Measurements from ENCODE around the gene FBXO31. TPM values are rescaled to one million over a fixed set of nuclear protein-coding genes. Genes with fewer than 3 reads are reported as not detected.

The FBXO31 gene, protein sequence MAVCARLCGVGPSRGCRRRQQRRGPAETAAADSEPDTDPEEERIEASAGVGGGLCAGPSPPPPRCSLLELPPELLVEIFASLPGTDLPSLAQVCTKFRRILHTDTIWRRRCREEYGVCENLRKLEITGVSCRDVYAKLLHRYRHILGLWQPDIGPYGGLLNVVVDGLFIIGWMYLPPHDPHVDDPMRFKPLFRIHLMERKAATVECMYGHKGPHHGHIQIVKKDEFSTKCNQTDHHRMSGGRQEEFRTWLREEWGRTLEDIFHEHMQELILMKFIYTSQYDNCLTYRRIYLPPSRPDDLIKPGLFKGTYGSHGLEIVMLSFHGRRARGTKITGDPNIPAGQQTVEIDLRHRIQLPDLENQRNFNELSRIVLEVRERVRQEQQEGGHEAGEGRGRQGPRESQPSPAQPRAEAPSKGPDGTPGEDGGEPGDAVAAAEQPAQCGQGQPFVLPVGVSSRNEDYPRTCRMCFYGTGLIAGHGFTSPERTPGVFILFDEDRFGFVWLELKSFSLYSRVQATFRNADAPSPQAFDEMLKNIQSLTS
- total RNA-seq = 37.1 and 38.9 TPM in 2 replicates

DNA sequence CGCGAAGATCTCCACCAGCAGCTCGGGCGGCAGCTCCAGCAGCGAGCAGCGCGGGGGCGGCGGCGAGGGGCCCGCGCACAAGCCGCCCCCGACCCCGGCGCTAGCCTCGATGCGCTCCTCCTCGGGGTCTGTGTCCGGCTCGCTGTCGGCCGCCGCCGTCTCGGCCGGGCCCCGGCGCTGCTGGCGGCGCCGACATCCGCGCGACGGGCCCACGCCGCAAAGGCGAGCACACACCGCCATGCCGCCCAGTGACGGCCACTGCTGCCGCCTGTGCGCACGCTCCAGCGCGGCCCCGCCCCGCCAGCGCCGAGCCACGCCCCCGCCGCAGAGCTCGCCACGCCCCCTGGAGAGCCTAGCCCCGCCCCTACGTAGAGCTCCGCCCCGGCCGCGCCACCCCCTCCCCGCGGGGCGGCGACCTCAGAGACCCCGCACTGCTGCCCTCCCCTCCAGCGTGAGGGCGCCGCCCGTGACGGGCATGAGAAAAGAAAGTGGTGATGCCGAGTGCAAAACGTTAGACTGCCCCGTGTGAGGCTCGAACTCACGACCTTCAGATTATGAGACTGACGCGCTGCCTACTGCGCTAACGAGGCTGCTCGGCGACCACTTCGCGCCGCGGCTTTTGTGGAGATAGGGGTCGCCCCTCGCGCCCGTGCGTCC, at the start of gene FBXO31:
Gene FBXO31, minus strand, starts transcription at position 272 of the 657 bp plus-strand sequence. Its CDS starts 32 bp downstream, at position 240.
- H3K36me3 Mint-ChIP-seq (ENCODE audit: low read depth) = peaks cover 14% of the 10 kb centered on the region
- H3K4me3 Mint-ChIP-seq = peak within 1 kb of the TSS; percentile 94
- intact Hi-C loops (cut with micrococcal nuclease) = loop anchor here (1.0 to 10.0 kb wide), 3 partner anchors 9 to 491 kb away; partner anchors contain the start of genes C16orf95 and MAP1LC3B
- peaks cover 2% of the 10 kb centered on the region for H3K27me3 Mint-ChIP-seq
- peak within 1 kb of the TSS; percentile 96 for H3K27ac Mint-ChIP-seq
- H3K9me3 Mint-ChIP-seq = no peaks in the 10 kb centered on the region
- H3K4me1 Mint-ChIP-seq = peaks cover 51% of the 10 kb centered on the region
- DNase-seq = peak; percentile 97

DNA sequence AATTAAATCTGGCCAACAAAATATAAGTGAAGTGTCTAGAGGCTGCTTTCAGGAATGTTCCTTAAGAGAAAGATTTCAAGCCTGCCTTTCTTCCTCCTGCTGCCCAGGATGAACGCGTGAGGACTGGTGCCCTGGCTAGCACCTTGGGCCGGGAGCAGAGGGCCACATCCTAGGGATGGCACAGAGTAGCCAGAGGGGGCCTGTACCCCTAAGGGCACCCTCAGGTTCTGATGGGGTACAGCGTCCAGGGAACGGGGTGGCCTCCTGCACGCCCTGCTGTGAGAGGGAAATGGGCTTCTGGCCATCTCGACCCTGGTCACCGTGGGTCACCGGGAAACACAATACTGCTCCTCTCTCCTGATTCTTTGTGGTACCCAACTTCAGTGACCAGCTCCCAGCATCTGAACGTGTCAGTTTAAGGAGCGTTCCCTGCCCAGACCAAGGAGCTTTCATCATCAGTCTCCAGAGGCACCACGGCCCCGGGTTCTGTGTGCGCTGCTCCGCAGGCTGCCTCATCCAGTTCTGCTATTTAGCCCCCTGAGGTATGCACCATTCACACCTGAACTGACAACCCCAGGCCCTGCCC, 48.8 kb upstream of the FBXO31 start:
- H3K36me3 Mint-ChIP-seq (ENCODE audit: low read depth) = no peaks in the 10 kb centered on the region
- peaks cover 12% of the 10 kb centered on the region for H3K4me1 Mint-ChIP-seq
- H3K27ac Mint-ChIP-seq = no peak overlapping the region
- H3K9me3 Mint-ChIP-seq = no peaks in the 10 kb centered on the region
- no peak overlapping the region for H3K4me3 Mint-ChIP-seq
- no peak for DNase-seq
- H3K27me3 Mint-ChIP-seq = no peaks in the 10 kb centered on the region
- intact Hi-C loops (cut with micrococcal nuclease) = no loop called here

DNA sequence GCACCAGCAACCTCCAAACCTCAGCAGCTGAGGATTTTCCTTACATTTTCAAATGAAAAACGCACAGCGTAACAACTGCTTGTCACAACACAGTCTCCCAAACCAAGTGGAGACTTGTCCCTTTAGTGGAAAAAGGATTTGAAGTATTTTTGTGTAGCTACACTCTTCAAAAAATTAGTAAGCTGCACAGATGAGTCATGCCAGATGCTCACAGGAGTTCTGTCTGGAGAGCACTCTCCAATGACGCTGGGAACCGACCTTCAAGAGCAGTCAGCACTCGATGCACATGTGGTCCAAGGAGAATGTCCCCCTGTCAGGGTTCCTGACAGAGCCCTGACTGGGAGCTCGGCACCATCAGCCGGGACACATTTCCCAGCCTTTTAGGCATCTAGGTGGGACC, 48.4 kb upstream of the FBXO31 start:
- Mint-ChIP-seq H3K27me3 (no peaks in the 10 kb centered on the region), H3K4me3 (no peak overlapping the region), H3K27ac (no peak overlapping the region), H3K36me3 (ENCODE audit: low read depth) (no peaks in the 10 kb centered on the region), H3K9me3 (no peaks in the 10 kb centered on the region), H3K4me1 (peaks cover 11% of the 10 kb centered on the region)
- no peak for DNase-seq
- intact Hi-C loops (cut with micrococcal nuclease) = no loop called here

DNA sequence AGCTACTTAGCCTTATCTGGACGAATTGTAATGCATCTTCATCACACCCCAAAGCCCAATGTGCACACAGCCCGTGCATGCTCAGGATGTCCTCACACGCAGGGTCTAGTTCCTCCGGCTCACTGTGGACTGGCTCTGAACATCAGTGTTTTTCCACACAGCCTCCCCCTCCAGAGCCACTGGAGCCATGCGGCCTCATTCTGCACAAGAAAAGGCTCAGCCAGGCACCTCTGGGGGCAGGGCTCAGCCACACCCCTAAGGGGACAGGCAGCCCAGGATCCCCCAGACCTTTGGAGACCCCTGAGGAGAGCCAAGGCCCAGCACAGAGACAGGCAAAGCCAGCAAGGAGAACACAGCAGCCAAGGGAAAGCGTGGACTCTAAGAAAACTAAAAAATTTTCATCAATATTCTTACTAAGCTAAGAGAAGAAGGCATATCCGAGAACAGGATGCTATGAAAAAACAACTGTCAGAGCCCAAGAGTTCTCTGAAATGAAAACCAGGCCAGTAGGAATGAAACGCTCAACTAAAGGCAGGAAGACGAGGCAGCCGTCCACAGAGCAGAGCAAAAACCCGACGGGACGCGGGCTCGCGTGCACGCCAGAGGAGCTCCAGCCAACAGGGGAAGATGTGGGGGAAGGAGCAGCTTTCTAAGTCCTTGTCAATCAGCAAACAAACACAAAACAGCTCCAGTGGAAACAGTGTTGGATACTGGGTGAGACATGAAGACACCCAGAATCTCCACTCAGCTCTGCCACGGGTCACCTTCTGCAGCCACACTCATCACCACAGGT, 43.0 kb upstream of the FBXO31 start:
- H3K9me3 Mint-ChIP-seq = no peaks in the 10 kb centered on the region
- H3K4me1 Mint-ChIP-seq = peaks cover 2% of the 10 kb centered on the region
- intact Hi-C loops (cut with micrococcal nuclease) = no loop called here
- H3K27ac Mint-ChIP-seq = no peak overlapping the region
- no peak for DNase-seq
- H3K36me3 Mint-ChIP-seq (ENCODE audit: low read depth) = peaks cover 2% of the 10 kb centered on the region
- H3K4me3 Mint-ChIP-seq = no peak overlapping the region
- H3K27me3 Mint-ChIP-seq = no peaks in the 10 kb centered on the region

DNA sequence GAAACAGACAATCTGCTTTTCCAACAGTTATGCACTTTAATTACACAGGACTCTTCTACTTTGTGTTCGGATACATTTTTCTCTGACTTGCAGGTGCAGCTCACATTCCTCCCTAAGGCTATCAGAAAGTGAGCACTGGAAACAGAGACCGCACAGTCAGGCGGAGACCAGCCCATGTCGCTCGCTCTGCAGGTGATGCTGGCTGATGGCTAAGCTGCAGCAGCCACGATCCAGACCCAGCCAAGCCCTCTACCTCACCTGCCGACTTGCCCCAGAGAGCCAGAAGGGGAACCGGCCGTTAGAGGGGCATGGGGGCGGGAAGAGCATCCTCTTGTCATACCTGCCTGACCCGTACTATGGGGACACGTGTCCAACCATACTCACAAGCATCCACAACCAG, 42.4 kb upstream of the FBXO31 start:
- Mint-ChIP-seq H3K4me3 (no peak overlapping the region), H3K27me3 (no peaks in the 10 kb centered on the region), H3K27ac (no peak overlapping the region), H3K9me3 (no peaks in the 10 kb centered on the region), H3K4me1 (peaks cover 2% of the 10 kb centered on the region), H3K36me3 (ENCODE audit: low read depth) (peaks cover 2% of the 10 kb centered on the region)
- intact Hi-C loops (cut with micrococcal nuclease) = no loop called here
- no peak for DNase-seq

DNA sequence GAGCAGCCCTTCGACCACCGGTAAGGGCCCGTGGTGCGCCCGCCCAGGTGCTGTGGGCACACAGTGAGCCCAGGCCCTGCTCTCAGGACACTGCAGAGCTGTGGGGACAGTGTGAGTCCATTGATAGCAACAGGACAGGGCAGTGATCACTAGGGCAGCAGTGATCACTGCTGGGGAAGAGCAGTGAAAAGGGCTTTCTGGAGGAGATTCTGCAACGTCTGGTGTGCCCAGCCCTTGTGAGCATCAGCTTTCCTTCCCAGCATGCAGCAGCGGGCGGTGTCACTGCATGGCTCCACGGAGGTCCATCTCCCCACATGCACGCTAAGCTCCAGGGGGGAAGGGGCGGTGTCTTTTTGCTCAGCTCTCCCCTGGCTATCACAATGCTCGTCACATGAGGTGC, 40.7 kb upstream of the FBXO31 start:
- intact Hi-C loops (cut with micrococcal nuclease) = no loop called here
- Mint-ChIP-seq H3K27me3 (no peaks in the 10 kb centered on the region), H3K4me1 (peaks cover 2% of the 10 kb centered on the region), H3K27ac (no peak overlapping the region), H3K36me3 (ENCODE audit: low read depth) (peaks cover 2% of the 10 kb centered on the region), H3K9me3 (no peaks in the 10 kb centered on the region), H3K4me3 (no peak overlapping the region)
- DNase-seq = no peak

DNA sequence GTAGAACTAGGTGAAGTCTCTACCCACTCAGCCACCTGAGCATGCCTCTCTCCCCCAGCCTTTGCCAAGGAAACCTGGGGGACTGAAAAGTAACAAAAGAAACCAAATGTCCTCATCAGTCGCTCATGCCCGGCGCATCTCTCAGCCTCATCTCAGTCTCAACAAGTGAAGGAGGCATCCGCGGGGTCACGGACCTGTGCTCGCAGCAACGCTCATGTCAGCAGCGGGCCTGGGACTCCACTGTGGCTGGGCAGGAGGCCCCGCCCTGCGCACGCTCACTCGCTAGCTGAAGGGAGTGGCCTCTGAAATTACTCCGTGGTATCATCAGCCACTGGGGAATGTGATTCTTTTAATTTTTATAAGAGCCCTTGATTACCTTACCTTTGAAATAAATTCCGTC, 39.9 kb upstream of the FBXO31 start:
- no peaks in the 10 kb centered on the region for H3K9me3 Mint-ChIP-seq
- H3K4me1 Mint-ChIP-seq = peaks cover 2% of the 10 kb centered on the region
- no peak overlapping the region for H3K4me3 Mint-ChIP-seq
- H3K27ac Mint-ChIP-seq = no peak overlapping the region
- intact Hi-C loops (cut with micrococcal nuclease) = no loop called here
- H3K36me3 Mint-ChIP-seq (ENCODE audit: low read depth) = peaks cover 2% of the 10 kb centered on the region
- H3K27me3 Mint-ChIP-seq = no peaks in the 10 kb centered on the region
- DNase-seq = no peak

DNA sequence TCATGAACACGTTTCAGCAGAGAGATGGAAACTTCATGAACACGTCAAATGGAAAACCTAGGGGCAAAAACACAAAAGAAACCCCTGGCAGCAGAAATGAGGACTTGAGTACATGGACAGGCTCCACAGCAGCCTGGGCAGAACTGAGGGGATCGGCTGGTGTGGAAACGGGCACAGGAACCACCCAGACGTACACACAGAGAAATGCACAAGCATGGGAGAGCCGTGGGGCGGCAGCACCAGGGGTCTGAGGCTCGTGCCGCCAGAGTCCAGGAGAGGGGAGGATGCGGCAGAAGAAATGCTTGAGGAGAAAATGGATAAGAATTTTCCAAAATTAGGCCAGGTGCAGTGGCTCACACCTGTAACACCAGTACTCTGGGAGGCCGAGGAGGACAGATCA, 38.5 kb upstream of the FBXO31 start:
- Mint-ChIP-seq H3K4me1 (peaks cover 2% of the 10 kb centered on the region), H3K27me3 (no peaks in the 10 kb centered on the region), H3K9me3 (no peaks in the 10 kb centered on the region), H3K4me3 (no peak overlapping the region), H3K36me3 (ENCODE audit: low read depth) (peaks cover 2% of the 10 kb centered on the region), H3K27ac (no peak overlapping the region)
- DNase-seq = no peak
- intact Hi-C loops (cut with micrococcal nuclease) = no loop called here

DNA sequence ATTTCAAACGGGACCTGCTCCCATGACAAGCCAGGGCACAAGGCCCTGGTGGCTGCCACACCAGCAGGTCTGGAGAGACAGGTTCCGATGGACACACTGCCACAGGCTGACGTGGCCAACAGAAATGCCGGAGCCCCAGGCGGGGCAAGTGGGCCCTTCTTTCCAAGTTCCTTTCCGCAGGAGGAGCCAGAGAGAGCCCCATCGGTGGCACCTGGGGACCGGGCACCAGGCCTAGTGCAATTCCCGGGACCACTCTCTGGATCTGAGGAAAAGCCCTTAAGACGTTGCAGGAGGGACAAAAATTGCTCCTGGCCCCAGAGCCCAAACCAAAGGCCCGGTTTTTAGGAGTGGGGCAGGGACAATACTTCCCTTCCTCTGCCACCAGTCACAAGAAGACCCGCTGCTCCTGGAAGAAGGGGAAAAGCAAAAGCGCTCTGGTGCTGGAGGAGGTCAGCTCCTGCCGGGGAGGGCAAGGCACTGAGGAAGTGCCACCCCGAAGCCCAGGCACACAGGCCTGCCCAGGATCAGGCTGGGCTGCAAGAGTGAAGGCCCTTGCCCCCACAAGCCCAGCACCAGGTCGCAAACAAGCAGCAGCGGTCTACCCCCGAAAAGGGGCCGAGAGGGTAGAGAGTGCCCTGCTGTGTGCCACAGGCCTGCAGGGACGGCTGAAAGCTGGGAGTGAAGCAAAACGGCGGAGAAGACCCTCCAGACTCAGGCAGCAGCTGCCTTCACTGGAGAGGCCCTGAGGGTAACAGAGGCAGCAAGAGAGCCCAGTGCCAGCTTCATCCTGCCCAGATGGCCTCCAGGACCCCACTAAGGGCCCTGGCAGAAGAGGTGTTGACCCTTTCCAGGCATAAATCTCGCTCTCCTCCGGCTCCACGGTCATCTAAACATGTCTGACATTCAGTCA, 37.7 kb upstream of the FBXO31 start:
- Mint-ChIP-seq H3K9me3 (no peaks in the 10 kb centered on the region), H3K36me3 (ENCODE audit: low read depth) (peaks cover 2% of the 10 kb centered on the region), H3K4me1 (peaks cover 2% of the 10 kb centered on the region), H3K27me3 (no peaks in the 10 kb centered on the region), H3K27ac (no peak overlapping the region), H3K4me3 (no peak overlapping the region)
- intact Hi-C loops (cut with micrococcal nuclease) = no loop called here
- DNase-seq = no peak

DNA sequence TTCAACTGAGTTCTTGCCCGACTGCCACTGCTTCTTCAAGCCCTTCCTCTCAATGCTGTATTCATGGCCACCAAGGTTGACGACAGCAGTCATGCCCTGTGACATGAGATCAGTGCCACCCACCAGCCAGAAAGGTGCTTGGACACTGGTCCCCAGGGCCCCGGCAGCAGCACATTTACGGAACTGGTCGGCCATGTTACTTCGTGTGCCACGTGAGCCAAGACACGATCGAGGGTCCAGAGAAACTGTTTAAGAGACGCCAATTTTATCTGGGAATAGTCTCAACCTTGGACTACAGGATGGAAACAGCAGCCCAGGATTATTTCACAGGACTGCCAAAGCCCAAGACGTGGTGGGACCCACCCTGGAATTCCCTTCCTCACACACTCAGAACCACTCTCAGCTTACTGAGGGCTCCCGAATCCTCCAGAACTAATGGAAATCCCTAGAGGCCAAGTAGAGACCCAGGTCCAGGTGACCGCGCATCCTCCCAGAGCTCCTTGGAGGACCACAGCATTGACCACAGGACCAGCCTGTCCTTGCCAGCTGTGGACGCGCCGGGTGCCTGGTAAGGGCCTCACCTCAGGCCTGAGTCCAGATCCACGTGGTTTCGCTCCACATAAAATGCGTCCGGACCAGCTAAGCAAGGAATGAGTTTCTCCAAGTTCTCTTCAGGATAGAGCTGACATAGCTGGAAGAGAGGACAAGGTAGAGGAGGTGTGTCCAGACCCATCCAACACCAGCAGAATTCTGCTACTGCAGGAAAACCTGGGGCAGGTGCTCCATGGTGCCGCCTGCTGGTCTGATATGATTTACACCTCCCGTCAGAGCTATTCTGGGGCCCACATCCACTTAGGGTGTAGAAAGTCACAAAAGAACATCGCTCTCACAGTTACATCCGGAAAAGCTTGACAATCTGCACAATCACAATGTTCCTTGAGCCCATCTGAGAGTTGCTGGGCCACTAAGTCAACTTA, 36.7 kb upstream of the FBXO31 start:
- H3K4me1 Mint-ChIP-seq = no peaks in the 10 kb centered on the region
- DNase-seq = no peak

DNA sequence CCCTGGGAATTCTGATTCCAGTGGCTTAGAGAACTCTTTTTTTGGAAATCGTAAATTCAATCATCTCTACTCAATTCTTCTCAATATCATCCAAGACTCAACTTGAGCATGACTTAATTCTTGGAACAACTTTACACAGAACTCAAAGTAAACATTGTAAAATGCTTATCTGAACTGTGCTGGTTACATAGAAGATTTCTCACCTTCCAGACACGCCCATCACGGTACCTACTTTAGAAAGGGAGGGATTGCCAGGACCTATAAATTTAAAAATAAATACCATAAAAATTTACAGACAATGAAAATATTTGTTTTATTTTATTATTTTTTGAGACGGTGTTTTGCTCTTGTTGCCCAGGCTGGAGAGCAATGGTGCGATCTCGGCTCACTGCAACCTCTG, 35.1 kb upstream of the FBXO31 start:
- Mint-ChIP-seq H3K27ac (no peak overlapping the region), H3K36me3 (ENCODE audit: low read depth) (peaks cover 2% of the 10 kb centered on the region), H3K4me1 (no peaks in the 10 kb centered on the region), H3K9me3 (no peaks in the 10 kb centered on the region), H3K27me3 (no peaks in the 10 kb centered on the region), H3K4me3 (no peak overlapping the region)
- no peak for DNase-seq
- intact Hi-C loops (cut with micrococcal nuclease) = no loop called here

More for the DNA sequence above, 36.7 kb upstream of the FBXO31 start:
- H3K27me3 Mint-ChIP-seq = no peaks in the 10 kb centered on the region
- intact Hi-C loops (cut with micrococcal nuclease) = no loop called here
- no peak overlapping the region for H3K27ac Mint-ChIP-seq
- H3K36me3 Mint-ChIP-seq (ENCODE audit: low read depth) = peaks cover 2% of the 10 kb centered on the region
- H3K4me3 Mint-ChIP-seq = no peak overlapping the region
- no peaks in the 10 kb centered on the region for H3K9me3 Mint-ChIP-seq

DNA sequence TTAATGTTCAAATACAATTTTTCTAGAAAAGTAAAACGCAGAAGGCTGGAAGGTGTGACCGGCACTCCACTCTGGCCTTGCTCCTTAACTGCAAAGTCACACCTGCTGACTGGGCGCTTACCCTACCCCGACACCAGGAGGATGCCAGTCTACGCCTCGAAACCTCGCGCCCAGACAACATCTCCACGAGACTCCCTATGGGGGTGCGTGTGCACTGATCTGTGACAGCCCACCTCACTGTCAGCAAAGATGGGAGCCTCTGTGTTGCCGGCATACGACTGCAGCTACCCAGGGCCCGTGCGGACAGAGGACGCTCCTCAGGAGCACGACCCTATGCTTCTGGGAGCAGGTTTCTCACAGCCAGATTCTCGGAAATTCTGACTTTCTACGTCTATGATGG, 34.6 kb upstream of the FBXO31 start:
- H3K4me1 Mint-ChIP-seq = no peaks in the 10 kb centered on the region
- intact Hi-C loops (cut with micrococcal nuclease) = no loop called here

More for the DNA sequence above, 34.6 kb upstream of the FBXO31 start:
- Mint-ChIP-seq H3K9me3 (no peaks in the 10 kb centered on the region), H3K27me3 (no peaks in the 10 kb centered on the region), H3K36me3 (ENCODE audit: low read depth) (peaks cover 4% of the 10 kb centered on the region), H3K27ac (no peak overlapping the region), H3K4me3 (no peak overlapping the region)
- DNase-seq = no peak

Measured in activated CD4-positive, alpha-beta T cell treated with anti-CD3 and anti-CD28 coated beads, Interleukin-2, amount 10 ng/mL, durations not matched to agents 24 days and 14 days (primary cell).